HFFc6 (cell line): Measurements from ENCODE around the gene CYB561D2. TPM values are rescaled to one million over a fixed set of nuclear protein-coding genes. Genes with fewer than 3 reads are reported as not detected.

Source experiments
- DNase-seq: peaks from one replicate; pipeline ENCODE4 v3.0.0-alpha.2; 2018
- H3K27ac Mint-ChIP-seq: 2 replicates; pipeline ENCODE4 v1.8.0; 2020; ENCODE audit warnings: mild to moderate bottlenecking, mixed read lengths
- H3K27me3 Mint-ChIP-seq: 2 replicates; pipeline ENCODE4 v1.8.0; 2021; ENCODE audit warnings: mild to moderate bottlenecking, moderate library complexity, mixed read lengths; ENCODE audit not compliant: insufficient read depth
- H3K36me3 Mint-ChIP-seq: 2 replicates; pipeline ENCODE4 v1.8.0; 2021; ENCODE audit warnings: low read depth, mixed read lengths
- H3K4me1 Mint-ChIP-seq: 2 replicates; pipeline ENCODE4 v1.8.0; 2020; ENCODE audit warnings: low read depth, mixed read lengths
- H3K4me3 Mint-ChIP-seq: 2 replicates; pipeline ENCODE4 v1.8.0; 2020; ENCODE audit warnings: mild to moderate bottlenecking, moderate library complexity, mixed read lengths
- H3K9me3 Mint-ChIP-seq: 2 replicates; pipeline ENCODE4 v1.8.0; 2020; ENCODE audit warnings: mild to moderate bottlenecking, mixed read lengths
- CTCF ChIP-seq: fragments of 200-600 bp; sonication (generic); IDR thresholded peaks from 2 replicates; pipeline ENCODE4 v1.5.0; 2021; ENCODE audit warnings: antibody characterized with exemption, mild to moderate bottlenecking
- total RNA-seq, 6 experiments: library from RNA; stranded (reverse); fragmentation: NEBNext Ultra II Directional; extraction: Animal tissue kit (Norgen Biotek cat#: 25700); gene quantifications; 2 replicates in 1 of 6; 3 replicates in 5 of 6; pipeline ENCODE4 v1.2.3, GENCODE V29; 2021

Gene CYB561D2
- total RNA-seq, 6 experiments from 2014 or later: 20.5 to 25.2 (median 24.0) TPM

GRCh38 chr3:50322115-50322385, 28.6 kb upstream of the CYB561D2 start:
- peak overlapping the region; percentile 88; the same call in 1 of the 2 replicates for H3K4me3 Mint-ChIP-seq
- no peak for DNase-seq
- H3K9me3 Mint-ChIP-seq: no peaks in the 10 kb centered on the region
- H3K36me3 Mint-ChIP-seq: no peaks in the 10 kb centered on the region; the same call in 1 of the 2 replicates
- H3K27me3 Mint-ChIP-seq: peaks cover 2% of the 10 kb centered on the region
- no peak overlapping the region for H3K27ac Mint-ChIP-seq
- peaks cover 17% of the 10 kb centered on the region for H3K4me1 Mint-ChIP-seq
- no peak for TF ChIP-seq CTCF

- Mint-ChIP-seq H3K27me3 (peaks cover 2% of the 10 kb centered on the region), H3K36me3 (no peaks in the 10 kb centered on the region; the same call in 1 of the 2 replicates), H3K4me3 (peak within 1 kb of the TSS; percentile 88), H3K27ac (peak within 1 kb of the TSS; percentile 98), H3K9me3 (no peaks in the 10 kb centered on the region), H3K4me1 (peaks cover 17% of the 10 kb centered on the region)
- no peak for TF ChIP-seq CTCF
- no peak for DNase-seq
These were observed 28.1 kb upstream of the CYB561D2 start, which contains the start of gene HYAL2 for GRCh38 chr3:50322386-50323091. TSS of gene HYAL2 (minus strand) at chr3:50322745. CDS start at chr3:50320489, 2,256 bp downstream.

- no peak for TF ChIP-seq CTCF
- H3K36me3 Mint-ChIP-seq: peaks cover 2% of the 10 kb centered on the region; the same call in 1 of the 2 replicates
- peak overlapping the region; percentile 47 for H3K27ac Mint-ChIP-seq
- no peak for DNase-seq
- H3K9me3 Mint-ChIP-seq: no peaks in the 10 kb centered on the region
- peaks cover 17% of the 10 kb centered on the region for H3K4me1 Mint-ChIP-seq
- no peak overlapping the region for H3K4me3 Mint-ChIP-seq
- H3K27me3 Mint-ChIP-seq: peaks cover 4% of the 10 kb centered on the region
These were observed 27.5 kb upstream of the CYB561D2 start for GRCh38 chr3:50323092-50323600.

- Mint-ChIP-seq H3K4me3 (no peak overlapping the region), H3K9me3 (no peaks in the 10 kb centered on the region)
These were observed 27.0 kb upstream of the CYB561D2 start for GRCh38 chr3:50323614-50324199.

More at GRCh38 chr3:50323614-50324199, 27.0 kb upstream of the CYB561D2 start:
- peaks cover 7% of the 10 kb centered on the region; the same call in 1 of the 2 replicates for H3K36me3 Mint-ChIP-seq
- DNase-seq: no peak
- no peak for TF ChIP-seq CTCF
- H3K4me1 Mint-ChIP-seq: peaks cover 23% of the 10 kb centered on the region
- H3K27ac Mint-ChIP-seq: no peak overlapping the region
- peaks cover 4% of the 10 kb centered on the region for H3K27me3 Mint-ChIP-seq
